ENCODE results near the gene FAM240A. TPM values are rescaled to one million over a fixed set of nuclear protein-coding genes. Genes with fewer than 3 reads are reported as not detected.

FAM240A gene
- total RNA-seq, 2 donors from 2014 or later = not detected

GRCh38 chr3:46629551-46630517 lies 17.5 kb downstream of the FAM240A start:
- Histone ChIP-seq H3K4me3 (ENCODE audit: low read length) (peak overlapping the region; percentile 62), H3K27me3 (ENCODE audit: control insufficient read depth, insufficient read depth, low read length, poor library complexity, severe bottlenecking) (no peaks in the 10 kb centered on the region), H3K36me3 (ENCODE audit: control insufficient read depth, insufficient read depth, low read length) (no peaks in the 10 kb centered on the region), H3K4me1 (ENCODE audit: control insufficient read depth, insufficient read depth, low read length) (peaks cover 10% of the 10 kb centered on the region), H3K9ac (ENCODE audit: extremely low read depth, low read length, poor library complexity, severe bottlenecking) (no peak overlapping the region), H3K27ac (ENCODE audit: low read depth, low read length) (peak overlapping the region; percentile 60), H3K9me3 (ENCODE audit: control insufficient read depth, low read length) (no peaks in the 10 kb centered on the region)
- Mint-ChIP-seq H3K27ac (peak overlapping the region; percentile 86), H3K4me3 (peak overlapping the region; percentile 44), H3K9me3 (no peaks in the 10 kb centered on the region), H3K4me1 (peaks cover 32% of the 10 kb centered on the region), H3K36me3 (ENCODE audit: low read depth) (no peaks in the 10 kb centered on the region), H3K27me3 (ENCODE audit: insufficient read depth) (peaks cover 5% of the 10 kb centered on the region)
- peak; percentile 95 for DNase-seq
- peak; percentile 100 for TF ChIP-seq CTCF (conservative IDR thresholded peaks at IDR 0.05)
- WGBS, 2 experiments (ENCODE audit: insufficient coverage in 1 of 2, insufficient read length in 1 of 2) = 29 to 32% methylated on average over 23 to 36 of the region's 36 CpGs

GRCh38 chr3:46632792-46633191 lies 20.5 kb downstream of the FAM240A start:
- Mint-ChIP-seq H3K27ac (no peak overlapping the region), H3K4me1 (peaks cover 21% of the 10 kb centered on the region), H3K9me3 (no peaks in the 10 kb centered on the region), H3K36me3 (ENCODE audit: low read depth) (no peaks in the 10 kb centered on the region), H3K4me3 (no peak overlapping the region), H3K27me3 (ENCODE audit: insufficient read depth) (peaks cover 5% of the 10 kb centered on the region)
- H3K27ac ChIP-seq (ENCODE audit: low read depth, low read length) = no peak overlapping the region
- no peak for DNase-seq
- H3K9ac ChIP-seq (ENCODE audit: extremely low read depth, low read length, poor library complexity, severe bottlenecking) = no peak overlapping the region
- H3K4me1 ChIP-seq (ENCODE audit: control insufficient read depth, insufficient read depth, low read length) = peaks cover 10% of the 10 kb centered on the region
- H3K4me3 ChIP-seq (ENCODE audit: low read length) = no peak overlapping the region
- no peaks in the 10 kb centered on the region for H3K9me3 ChIP-seq (ENCODE audit: control insufficient read depth, low read length)
- H3K36me3 ChIP-seq (ENCODE audit: control insufficient read depth, insufficient read depth, low read length) = no peaks in the 10 kb centered on the region
- no peak for TF ChIP-seq CTCF (conservative IDR thresholded peaks at IDR 0.05)
- WGBS, 2 experiments (ENCODE audit: insufficient coverage in 1 of 2, insufficient read length in 1 of 2) = 80 to 91% methylated on average over 1 of the region's 1 CpG
- H3K27me3 ChIP-seq (ENCODE audit: control insufficient read depth, insufficient read depth, low read length, poor library complexity, severe bottlenecking) = no peaks in the 10 kb centered on the region

- H3K4me3 Mint-ChIP-seq = no peak overlapping the region
- no peak for TF ChIP-seq CTCF (conservative IDR thresholded peaks at IDR 0.05)
- no peaks in the 10 kb centered on the region for H3K36me3 Mint-ChIP-seq (ENCODE audit: low read depth)
- no peak for DNase-seq
- peaks cover 12% of the 10 kb centered on the region for H3K4me1 Mint-ChIP-seq
- peaks cover 5% of the 10 kb centered on the region for H3K27me3 Mint-ChIP-seq (ENCODE audit: insufficient read depth)
- 91% methylated on average over 3 of the region's 3 CpGs for WGBS, 2 experiments (ENCODE audit: insufficient coverage in 1 of 2, insufficient read length in 1 of 2)
- H3K4me3 ChIP-seq (ENCODE audit: low read length) = no peak overlapping the region
- H3K27ac Mint-ChIP-seq = no peak overlapping the region
- H3K9me3 Mint-ChIP-seq = peaks cover 5% of the 10 kb centered on the region
- H3K27me3 ChIP-seq (ENCODE audit: control insufficient read depth, insufficient read depth, low read length, poor library complexity, severe bottlenecking) = no peaks in the 10 kb centered on the region
- no peaks in the 10 kb centered on the region for H3K36me3 ChIP-seq (ENCODE audit: control insufficient read depth, insufficient read depth, low read length)
- no peak overlapping the region for H3K27ac ChIP-seq (ENCODE audit: low read depth, low read length)
- peaks cover 3% of the 10 kb centered on the region for H3K4me1 ChIP-seq (ENCODE audit: control insufficient read depth, insufficient read depth, low read length)
- H3K9me3 ChIP-seq (ENCODE audit: control insufficient read depth, low read length) = peaks cover 8% of the 10 kb centered on the region
- no peak overlapping the region for H3K9ac ChIP-seq (ENCODE audit: extremely low read depth, low read length, poor library complexity, severe bottlenecking)
Measured at GRCh38 chr3:46634856-46635255, 22.5 kb downstream of the FAM240A start.
